Bronchial epithelial cell (primary cell): ENCODE measurements around the gene SLC9C1. TPM values are rescaled to one million over a fixed set of nuclear protein-coding genes. Genes with fewer than 3 reads are reported as not detected.

Experiments
- DNase-seq: peaks from one replicate; pipeline ENCODE4 v3.0.0-alpha.2; 2010; ENCODE audit warnings: low read depth
- FAIRE-seq: peaks from 2 replicates; lab custom pipeline; 2011; peaks lifted over from hg19 to GRCh38; lab: Jason Lieb, UNC
- H3K27me3 ChIP-seq: 2 replicates; pipeline ENCODE4 v1.5.1; 2011; ENCODE audit warnings: low read length; ENCODE audit not compliant: control insufficient read depth, insufficient read depth
- H3K36me3 ChIP-seq: 2 replicates; pipeline ENCODE4 v1.5.1; 2011; ENCODE audit warnings: low read length; ENCODE audit not compliant: control insufficient read depth, insufficient read depth
- H3K4me3 ChIP-seq: 2 replicates; pipeline ENCODE4 v1.5.1; 2011; ENCODE audit warnings: mild to moderate bottlenecking, low read depth, low read length, control low read depth
- CTCF ChIP-seq: IDR thresholded peaks from 2 replicates; pipeline ENCODE4 v1.5.1; 2011; ENCODE audit warnings: mild to moderate bottlenecking, moderate library complexity, low read length, control low read depth, inconsistent platforms; ENCODE audit not compliant: insufficient read depth, severe bottlenecking
- total RNA-seq: library from RNA; depleted of rRNA; stranded (reverse); fragments of >200 nt; gene quantifications from 2 replicates; pipeline ENCODE4 v1.2.1, GENCODE V29; 2014

SLC9C1 gene
- total RNA-seq, 1 donor from 2014 or later: not detected

- FAIRE-seq (no peak), DNase-seq (no peak)
- Histone ChIP-seq H3K27me3 (no peaks in the 10 kb centered on the region), H3K36me3 (no peaks in the 10 kb centered on the region), H3K4me3 (no peak overlapping the region)
- TF ChIP-seq CTCF: no peak
Measured at GRCh38 chr3:112253301-112253971, 40.6 kb downstream of the SLC9C1 start.

- DNase-seq (no peak), FAIRE-seq (no peak)
- TF ChIP-seq CTCF: no peak
- Histone ChIP-seq H3K4me3 (no peak overlapping the region), H3K36me3 (no peaks in the 10 kb centered on the region), H3K27me3 (no peaks in the 10 kb centered on the region)
Measured at GRCh38 chr3:112247900-112248299, 46.1 kb downstream of the SLC9C1 start.

GRCh38 chr3:112247350-112247749 is 46.7 kb downstream of the SLC9C1 start:
- no peak for FAIRE-seq
- no peak for TF ChIP-seq CTCF
- H3K4me3 ChIP-seq: no peak overlapping the region
- no peaks in the 10 kb centered on the region for H3K36me3 ChIP-seq
- H3K27me3 ChIP-seq: no peaks in the 10 kb centered on the region
- DNase-seq: no peak

GRCh38 chr3:112233083-112233482 is 60.9 kb downstream of the SLC9C1 start:
- DNase-seq (no peak), FAIRE-seq (no peak)
- no peak for TF ChIP-seq CTCF
- H3K27me3 ChIP-seq: no peaks in the 10 kb centered on the region
- H3K4me3 ChIP-seq: no peak overlapping the region
- H3K36me3 ChIP-seq: no peaks in the 10 kb centered on the region

GRCh38 chr3:112231727-112232126 is 62.3 kb downstream of the SLC9C1 start:
- DNase-seq: no peak
- Histone ChIP-seq H3K36me3 (no peaks in the 10 kb centered on the region), H3K27me3 (no peaks in the 10 kb centered on the region), H3K4me3 (no peak overlapping the region)
- FAIRE-seq: no peak
- no peak for TF ChIP-seq CTCF

GRCh38 chr3:112230033-112230432 is 64.0 kb downstream of the SLC9C1 start:
- Histone ChIP-seq H3K27me3 (no peaks in the 10 kb centered on the region), H3K36me3 (no peaks in the 10 kb centered on the region), H3K4me3 (no peak overlapping the region)
- no peak for TF ChIP-seq CTCF
- FAIRE-seq: no peak
- DNase-seq: no peak
